Effector CD4-positive, alpha-beta T cell (primary cell): ENCODE data around the gene OTOP3.
"Not testable (repeated sequence)": the region's sequence is repeated elsewhere in the genome, so short reads cannot be mapped to it uniquely, and the experiment has no call there.

ENCODE experiments used
- DNase-seq: peaks from one replicate; pipeline ENCODE4 v3.0.0-alpha.2; 2020

Gene OTOP3

GRCh38 chr17:74963656-74964055 is 28.0 kb downstream of the OTOP3 start:
- DNase-seq: no peak

- no peak for DNase-seq
These were observed 28.6 kb downstream of the OTOP3 start for GRCh38 chr17:74964246-74964761.

GRCh38 chr17:74964988-74965622 is 29.4 kb downstream of the OTOP3 start:
- DNase-seq: no peak

GRCh38 chr17:74968361-74968780 is 32.7 kb downstream of the OTOP3 start:
- no peak for DNase-seq

GRCh38 chr17:74969501-74969900 is 33.8 kb downstream of the OTOP3 start:
- not testable (repeated sequence) for DNase-seq

GRCh38 chr17:74970395-74970794 is 34.7 kb downstream of the OTOP3 start:
- no peak for DNase-seq

- DNase-seq: no peak
These were observed 35.6 kb downstream of the OTOP3 start for GRCh38 chr17:74971069-74971841.

GRCh38 chr17:74971842-74972106 is 36.1 kb downstream of the OTOP3 start:
- no peak for DNase-seq

GRCh38 chr17:74972107-74972972 is 36.6 kb downstream of the OTOP3 start, which contains the start of gene HID1:
HID1 (minus strand) TSS chr17:74972759; CDS start chr17:74972656, 103 bp downstream.
- DNase-seq: peak; percentile 78

- no peak for DNase-seq
These were observed 37.3 kb downstream of the OTOP3 start for GRCh38 chr17:74972973-74973328.

- no peak for DNase-seq
These were observed 40.2 kb downstream of the OTOP3 start for GRCh38 chr17:74975943-74976342.

- no peak for DNase-seq
These were observed 42.1 kb downstream of the OTOP3 start for GRCh38 chr17:74977802-74978201.

GRCh38 chr17:74978240-74978639 is 42.5 kb downstream of the OTOP3 start:
- DNase-seq: no peak

GRCh38 chr17:74979408-74980146 is 43.9 kb downstream of the OTOP3 start:
- no peak for DNase-seq

- DNase-seq: no peak
These were observed 45.8 kb downstream of the OTOP3 start for GRCh38 chr17:74981318-74981978.

GRCh38 chr17:74981979-74982662 is 46.4 kb downstream of the OTOP3 start:
- peak; percentile 78 for DNase-seq

- not testable (repeated sequence) for DNase-seq
These were observed 47.1 kb downstream of the OTOP3 start for GRCh38 chr17:74982663-74983313.

GRCh38 chr17:74986206-74986576 is 50.5 kb downstream of the OTOP3 start:
- no peak for DNase-seq

GRCh38 chr17:74987418-74987908 is 51.8 kb downstream of the OTOP3 start, which contains the start of gene CDR2L:
CDR2L (plus strand) TSS chr17:74987632; CDS start chr17:74988044, 412 bp downstream.
- DNase-seq: peak; percentile 88

GRCh38 chr17:74987909-74988711 is 52.4 kb downstream of the OTOP3 start:
- no peak for DNase-seq
